ENCODE results near the gene CADM2. TPM values are rescaled to one million over a fixed set of nuclear protein-coding genes. Genes with fewer than 3 reads are reported as not detected.

CADM2 gene
- total RNA-seq, 1 donor from 2014 or later: 3.3 TPM

DNA sequence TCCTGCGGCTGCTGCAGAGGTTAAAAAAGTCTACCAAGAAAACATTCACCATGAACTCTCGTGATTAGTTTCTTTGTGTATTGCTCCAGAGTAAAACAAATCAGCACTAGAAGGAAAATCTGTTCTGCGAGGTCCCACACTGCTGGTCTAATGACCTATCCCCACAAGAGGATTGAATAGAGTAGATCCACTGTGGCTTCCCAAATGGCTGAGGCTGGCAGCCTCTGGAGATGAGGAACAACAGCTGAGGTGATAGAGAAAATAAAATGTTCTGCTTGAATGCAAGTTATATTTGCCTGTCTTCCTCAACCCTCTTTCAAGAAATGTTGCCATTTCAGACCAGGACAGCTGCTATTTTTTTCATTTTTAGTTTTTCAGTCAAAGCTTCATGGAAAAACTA is 883.3 kb downstream of the CADM2 start:
- no peaks in the 10 kb centered on the region for H3K9me3 Mint-ChIP-seq
- TF ChIP-seq CTCF (IDR thresholded peaks at IDR 0.05; ENCODE audit: unreplicated experiment): no peak
- no peaks in the 10 kb centered on the region for H3K36me3 Mint-ChIP-seq
- H3K4me1 Mint-ChIP-seq: peaks cover 8% of the 10 kb centered on the region
- H3K27ac Mint-ChIP-seq: no peak overlapping the region
- no peak overlapping the region for H3K4me3 Mint-ChIP-seq
- H3K27me3 Mint-ChIP-seq (ENCODE audit: low read depth): no peaks in the 10 kb centered on the region
- DNase-seq (ENCODE audit: low spot score in 2 of 2, unreplicated experiment in 2 of 2): no peak

DNA sequence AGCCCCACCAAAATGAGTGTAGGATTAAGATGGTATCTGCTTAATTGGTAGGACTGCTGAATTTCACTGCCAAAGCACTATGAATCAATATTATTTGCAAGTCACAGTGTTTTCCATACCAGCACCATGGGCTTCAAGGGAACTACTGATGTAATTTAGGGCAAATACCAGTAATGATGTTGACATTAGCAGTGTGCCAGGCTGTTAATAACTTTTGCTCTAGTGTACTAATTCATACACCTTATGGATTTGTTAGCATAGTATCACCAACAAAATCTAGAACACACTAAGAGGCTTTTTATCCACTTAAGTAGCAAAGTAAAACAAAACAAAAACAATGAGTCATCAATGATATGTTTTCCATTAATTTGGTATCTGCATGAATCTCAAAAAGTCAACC is 888.2 kb downstream of the CADM2 start:
- Mint-ChIP-seq H3K36me3 (no peaks in the 10 kb centered on the region), H3K27ac (no peak overlapping the region), H3K4me3 (no peak overlapping the region), H3K4me1 (no peaks in the 10 kb centered on the region), H3K27me3 (ENCODE audit: low read depth) (no peaks in the 10 kb centered on the region), H3K9me3 (no peaks in the 10 kb centered on the region)
- DNase-seq (ENCODE audit: low spot score in 2 of 2, unreplicated experiment in 2 of 2): no peak
- TF ChIP-seq CTCF (IDR thresholded peaks at IDR 0.05; ENCODE audit: unreplicated experiment): no peak

- no peak for TF ChIP-seq CTCF (IDR thresholded peaks at IDR 0.05; ENCODE audit: unreplicated experiment)
- Mint-ChIP-seq H3K27ac (no peak overlapping the region), H3K27me3 (ENCODE audit: low read depth) (no peaks in the 10 kb centered on the region), H3K36me3 (no peaks in the 10 kb centered on the region), H3K4me3 (no peak overlapping the region), H3K4me1 (no peaks in the 10 kb centered on the region), H3K9me3 (no peaks in the 10 kb centered on the region)
- DNase-seq (ENCODE audit: low spot score in 2 of 2, unreplicated experiment in 2 of 2): no peak
These were observed 892.3 kb downstream of the CADM2 start for GRCh38 chr3:85851071-85851470.

DNA sequence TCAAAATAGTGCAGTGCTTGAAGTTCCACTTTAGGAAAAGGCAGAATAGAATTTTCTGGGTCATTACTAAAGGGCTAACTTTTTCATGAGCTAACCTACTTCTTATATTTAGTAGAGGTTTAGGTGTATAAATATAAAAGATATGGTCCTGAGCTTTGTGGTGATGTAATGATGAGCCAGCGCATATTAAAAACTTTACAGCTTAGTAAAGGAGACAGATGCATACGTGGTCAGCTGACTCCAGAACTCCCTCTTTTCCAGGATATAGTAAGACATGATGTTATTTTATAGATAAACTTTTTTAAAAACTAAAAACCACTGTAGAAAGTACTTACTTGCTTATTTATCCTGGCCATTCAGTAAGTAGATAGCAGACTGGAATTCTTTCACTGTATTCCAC is 895.0 kb downstream of the CADM2 start:
- H3K9me3 Mint-ChIP-seq: no peaks in the 10 kb centered on the region
- no peak for TF ChIP-seq CTCF (IDR thresholded peaks at IDR 0.05; ENCODE audit: unreplicated experiment)
- H3K4me1 Mint-ChIP-seq: no peaks in the 10 kb centered on the region
- no peak overlapping the region for H3K27ac Mint-ChIP-seq
- H3K27me3 Mint-ChIP-seq (ENCODE audit: low read depth): no peaks in the 10 kb centered on the region
- DNase-seq (ENCODE audit: low spot score in 2 of 2, unreplicated experiment in 2 of 2): no peak
- no peak overlapping the region for H3K4me3 Mint-ChIP-seq
- H3K36me3 Mint-ChIP-seq: no peaks in the 10 kb centered on the region

GRCh38 chr3:85862893-85863455 is 904.2 kb downstream of the CADM2 start:
- Mint-ChIP-seq H3K4me3 (no peak overlapping the region), H3K27me3 (ENCODE audit: low read depth) (peaks cover 1% of the 10 kb centered on the region), H3K4me1 (peaks cover 7% of the 10 kb centered on the region), H3K27ac (no peak overlapping the region), H3K9me3 (no peaks in the 10 kb centered on the region), H3K36me3 (no peaks in the 10 kb centered on the region)
- DNase-seq (ENCODE audit: low spot score in 2 of 2, unreplicated experiment in 2 of 2): no peak
- no peak for TF ChIP-seq CTCF (IDR thresholded peaks at IDR 0.05; ENCODE audit: unreplicated experiment)

- Mint-ChIP-seq H3K9me3 (peaks cover 1% of the 10 kb centered on the region), H3K27ac (peak overlapping the region; percentile 23), H3K36me3 (no peaks in the 10 kb centered on the region), H3K4me3 (no peak overlapping the region), H3K4me1 (peaks cover 7% of the 10 kb centered on the region), H3K27me3 (ENCODE audit: low read depth) (peaks cover 1% of the 10 kb centered on the region)
- no peak for TF ChIP-seq CTCF (IDR thresholded peaks at IDR 0.05; ENCODE audit: unreplicated experiment)
- no peak for DNase-seq (ENCODE audit: low spot score in 2 of 2, unreplicated experiment in 2 of 2)
These were observed 906.1 kb downstream of the CADM2 start for GRCh38 chr3:85864896-85865295.
